NB4 (cell line): ENCODE results near the gene YARS2.

ENCODE experiments used
- DNase-seq: peaks from one replicate; pipeline ENCODE4 v3.0.0; 2010; ENCODE audit warnings: low read depth
- H3K4me3 ChIP-seq: one replicate; pipeline ENCODE4 v1.5.1; 2011; ENCODE audit warnings: mild to moderate bottlenecking, low read depth, low read length, moderate library complexity
- MAX ChIP-seq: IDR thresholded peaks from 2 replicates; pipeline ENCODE4 v1.6.1; 2011; ENCODE audit warnings: low read depth, low read length
- MYC ChIP-seq: IDR thresholded peaks from 2 replicates; pipeline ENCODE4 v1.6.1; 2011; ENCODE audit warnings: low read depth, low read length
- POLR2A ChIP-seq: IDR thresholded peaks from 2 replicates; pipeline ENCODE4 v1.6.1; 2011; ENCODE audit warnings: mild to moderate bottlenecking; ENCODE audit not compliant: insufficient read length; ENCODE audit errors: extremely low read depth
- TF ChIP-seq, protein P1 (sequence below): IDR thresholded peaks from one replicate; pipeline ENCODE4 v1.5.1; 2012; ENCODE audit warnings: low read depth, low read length

YARS2 gene

DNA sequence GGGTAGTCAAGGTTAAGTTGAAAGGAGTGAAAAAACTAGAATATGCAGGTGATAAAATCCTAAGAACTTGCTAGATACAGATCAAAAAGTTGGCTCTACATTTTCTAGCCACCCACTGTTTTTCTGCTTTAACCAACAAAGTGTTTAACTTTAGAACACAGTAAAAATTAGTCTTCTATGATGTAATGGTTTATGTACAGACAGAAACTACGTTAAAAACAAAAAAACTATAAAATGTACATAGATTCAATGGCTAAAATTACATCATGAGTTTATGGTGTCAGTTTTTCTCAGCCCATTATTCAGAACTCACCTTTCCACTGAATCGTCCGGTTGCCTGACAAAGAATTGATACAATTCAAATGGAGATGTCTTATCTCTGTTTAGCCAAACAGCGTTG, 2.1 kb downstream of the YARS2 start:
- peak overlapping the region; percentile 78 for H3K4me3 ChIP-seq
- TF ChIP-seq POLR2A (no peak), MAX (no peak), MYC (no peak)
- TF ChIP-seq, protein P1, sequence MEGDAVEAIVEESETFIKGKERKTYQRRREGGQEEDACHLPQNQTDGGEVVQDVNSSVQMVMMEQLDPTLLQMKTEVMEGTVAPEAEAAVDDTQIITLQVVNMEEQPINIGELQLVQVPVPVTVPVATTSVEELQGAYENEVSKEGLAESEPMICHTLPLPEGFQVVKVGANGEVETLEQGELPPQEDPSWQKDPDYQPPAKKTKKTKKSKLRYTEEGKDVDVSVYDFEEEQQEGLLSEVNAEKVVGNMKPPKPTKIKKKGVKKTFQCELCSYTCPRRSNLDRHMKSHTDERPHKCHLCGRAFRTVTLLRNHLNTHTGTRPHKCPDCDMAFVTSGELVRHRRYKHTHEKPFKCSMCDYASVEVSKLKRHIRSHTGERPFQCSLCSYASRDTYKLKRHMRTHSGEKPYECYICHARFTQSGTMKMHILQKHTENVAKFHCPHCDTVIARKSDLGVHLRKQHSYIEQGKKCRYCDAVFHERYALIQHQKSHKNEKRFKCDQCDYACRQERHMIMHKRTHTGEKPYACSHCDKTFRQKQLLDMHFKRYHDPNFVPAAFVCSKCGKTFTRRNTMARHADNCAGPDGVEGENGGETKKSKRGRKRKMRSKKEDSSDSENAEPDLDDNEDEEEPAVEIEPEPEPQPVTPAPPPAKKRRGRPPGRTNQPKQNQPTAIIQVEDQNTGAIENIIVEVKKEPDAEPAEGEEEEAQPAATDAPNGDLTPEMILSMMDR, result no peak
- no peak for DNase-seq

- H3K4me3 ChIP-seq, result no peak overlapping the region
- DNase-seq, result no peak
- TF ChIP-seq MAX, result no peak
Measured at GRCh38 chr12:32743264-32743663, 12.4 kb downstream of the YARS2 start.

GRCh38 chr12:32742133-32742532, 13.6 kb downstream of the YARS2 start:
- TF ChIP-seq MYC (no peak), MAX (no peak), POLR2A (no peak)
- TF ChIP-seq, protein P1, result no peak
- DNase-seq, result no peak
- no peak overlapping the region for H3K4me3 ChIP-seq

DNA sequence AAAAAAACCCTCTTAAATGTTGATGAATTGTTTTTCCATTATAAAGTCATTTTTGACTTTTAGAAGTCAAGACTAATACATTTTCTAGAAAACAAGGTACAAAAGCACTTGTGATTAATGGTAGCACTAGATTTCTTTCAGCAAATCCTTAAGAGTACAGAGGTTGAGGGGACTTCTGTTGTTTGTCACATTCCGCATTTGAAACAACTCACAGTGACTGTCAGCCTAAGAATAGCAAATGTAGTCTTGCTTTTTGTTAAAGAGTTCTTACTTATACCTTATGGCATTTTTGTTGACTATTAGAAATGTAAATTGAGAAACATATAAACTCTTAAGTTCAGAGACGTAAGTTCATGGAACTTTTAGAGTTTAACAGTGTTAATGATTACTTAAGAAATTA, 16.4 kb downstream of the YARS2 start:
- TF ChIP-seq MAX (no peak), MYC (no peak), POLR2A (no peak)
- TF ChIP-seq, protein P1, result no peak
- no peak for DNase-seq
- no peak overlapping the region for H3K4me3 ChIP-seq

- no peak overlapping the region for H3K4me3 ChIP-seq
Measured at GRCh38 chr12:32737715-32738114, 18.0 kb downstream of the YARS2 start.

GRCh38 chr12:32736445-32736844, 19.3 kb downstream of the YARS2 start:
- no peak for DNase-seq
- H3K4me3 ChIP-seq, result no peak overlapping the region
- TF ChIP-seq, protein P1, result no peak
- TF ChIP-seq MAX (no peak), MYC (no peak), POLR2A (no peak)

More at GRCh38 chr12:32737715-32738114, 18.0 kb downstream of the YARS2 start:
- DNase-seq, result no peak
- TF ChIP-seq POLR2A, result no peak
- no peak for TF ChIP-seq MAX
- TF ChIP-seq, protein P1, result no peak
- no peak for TF ChIP-seq MYC
